ENCODE measurements around the gene ZNF154. TPM values are rescaled to one million over a fixed set of nuclear protein-coding genes. Genes with fewer than 3 reads are reported as not detected.
A peak's percentile ranks its signal among the peaks of the same experiment; 100 is the strongest.

Gene ZNF154
- total RNA-seq: 6.8 and 7.6 TPM in 2 replicates

- no peaks in the 10 kb centered on the region for H3K36me3 ChIP-seq (ENCODE audit: insufficient read depth, low read length)
- no peaks in the 10 kb centered on the region for H3K9me3 ChIP-seq (ENCODE audit: low read depth, low read length)
- no peak for TF ChIP-seq CTCF (IDR thresholded peaks at IDR 0.05; ENCODE audit: extremely low read depth, low read depth, low read length)
- DNase-seq (ENCODE audit: insufficient read length, low spot score, missing footprints): peak; percentile 89
- no peaks in the 10 kb centered on the region for H3K4me1 ChIP-seq (ENCODE audit: insufficient read depth, low read length)
- no peaks in the 10 kb centered on the region for H4K20me1 ChIP-seq (ENCODE audit: insufficient read depth, low read length)
- H2AFZ ChIP-seq (ENCODE audit: low read length): peak within 1 kb of the TSS; percentile 94
- no peaks in the 10 kb centered on the region for H3K27me3 ChIP-seq (ENCODE audit: insufficient read depth, low read length)
- H3K4me2 ChIP-seq (ENCODE audit: insufficient read depth, low read length): peak within 1 kb of the TSS; percentile 70
- H3K4me3 ChIP-seq (ENCODE audit: insufficient read depth, low read length): peak within 1 kb of the TSS; percentile 80
- peaks cover 30% of the 10 kb centered on the region for H3K79me2 ChIP-seq (ENCODE audit: insufficient read depth, low read length)
- no peak within 1 kb of the TSS for H3K27ac ChIP-seq (ENCODE audit: low read depth, low read length)
Measured at GRCh38 chr19:57708641-57709361, at the start of gene ZNF154. Gene ZNF154 (minus strand): TSS chr19:57709204. CDS start chr19:57708971, 233 bp downstream.

DNA sequence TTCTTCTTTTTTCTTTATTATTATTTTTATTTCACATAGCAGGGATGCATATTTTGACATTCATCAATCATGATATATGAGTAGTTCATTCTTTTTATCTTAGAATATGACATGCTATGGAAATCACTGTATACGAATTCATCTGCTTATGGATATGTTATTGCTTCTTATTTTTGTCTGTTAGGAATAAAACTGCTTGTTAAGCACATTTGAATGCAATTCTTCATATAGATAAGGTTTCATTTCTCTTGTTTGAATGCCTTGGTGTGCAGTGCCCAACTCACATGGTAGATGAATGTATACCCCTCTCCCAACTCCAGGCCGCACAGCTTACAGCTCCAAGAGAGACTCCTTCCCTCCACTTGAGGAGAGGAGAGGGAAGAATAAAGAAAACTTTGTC is 48.9 kb upstream of the ZNF154 start:
- no peak overlapping the region for H3K4me3 ChIP-seq (ENCODE audit: insufficient read depth, low read length)
- no peak for TF ChIP-seq CTCF (IDR thresholded peaks at IDR 0.05; ENCODE audit: extremely low read depth, low read depth, low read length)
- H3K27ac ChIP-seq (ENCODE audit: low read depth, low read length): no peak overlapping the region
- no peaks in the 10 kb centered on the region for H3K4me1 ChIP-seq (ENCODE audit: insufficient read depth, low read length)
- no peak overlapping the region for H2AFZ ChIP-seq (ENCODE audit: low read length)
- H3K4me2 ChIP-seq (ENCODE audit: insufficient read depth, low read length): no peak overlapping the region
- H3K27me3 ChIP-seq (ENCODE audit: insufficient read depth, low read length): no peaks in the 10 kb centered on the region
- peaks cover 2% of the 10 kb centered on the region for H3K79me2 ChIP-seq (ENCODE audit: insufficient read depth, low read length)
- peaks cover 65% of the 10 kb centered on the region for H3K36me3 ChIP-seq (ENCODE audit: insufficient read depth, low read length)
- H3K9me3 ChIP-seq (ENCODE audit: low read depth, low read length): peaks cover 25% of the 10 kb centered on the region
- no peak for DNase-seq (ENCODE audit: insufficient read length, low spot score, missing footprints)
- no peaks in the 10 kb centered on the region for H4K20me1 ChIP-seq (ENCODE audit: insufficient read depth, low read length)

- Histone ChIP-seq H3K9me3 (ENCODE audit: low read depth, low read length) (peaks cover 28% of the 10 kb centered on the region), H3K36me3 (ENCODE audit: insufficient read depth, low read length) (peaks cover 79% of the 10 kb centered on the region), H3K27ac (ENCODE audit: low read depth, low read length) (no peak overlapping the region), H3K27me3 (ENCODE audit: insufficient read depth, low read length) (no peaks in the 10 kb centered on the region), H4K20me1 (ENCODE audit: insufficient read depth, low read length) (peaks cover 1% of the 10 kb centered on the region), H3K4me3 (ENCODE audit: insufficient read depth, low read length) (no peak overlapping the region), H3K4me2 (ENCODE audit: insufficient read depth, low read length) (no peak overlapping the region), H3K4me1 (ENCODE audit: insufficient read depth, low read length) (no peaks in the 10 kb centered on the region), H3K79me2 (ENCODE audit: insufficient read depth, low read length) (peaks cover 15% of the 10 kb centered on the region), H2AFZ (ENCODE audit: low read length) (no peak overlapping the region)
- no peak for TF ChIP-seq CTCF (IDR thresholded peaks at IDR 0.05; ENCODE audit: extremely low read depth, low read depth, low read length)
- no peak for DNase-seq (ENCODE audit: insufficient read length, low spot score, missing footprints)
Measured at GRCh38 chr19:57755031-57755430, 46.0 kb upstream of the ZNF154 start.

DNA sequence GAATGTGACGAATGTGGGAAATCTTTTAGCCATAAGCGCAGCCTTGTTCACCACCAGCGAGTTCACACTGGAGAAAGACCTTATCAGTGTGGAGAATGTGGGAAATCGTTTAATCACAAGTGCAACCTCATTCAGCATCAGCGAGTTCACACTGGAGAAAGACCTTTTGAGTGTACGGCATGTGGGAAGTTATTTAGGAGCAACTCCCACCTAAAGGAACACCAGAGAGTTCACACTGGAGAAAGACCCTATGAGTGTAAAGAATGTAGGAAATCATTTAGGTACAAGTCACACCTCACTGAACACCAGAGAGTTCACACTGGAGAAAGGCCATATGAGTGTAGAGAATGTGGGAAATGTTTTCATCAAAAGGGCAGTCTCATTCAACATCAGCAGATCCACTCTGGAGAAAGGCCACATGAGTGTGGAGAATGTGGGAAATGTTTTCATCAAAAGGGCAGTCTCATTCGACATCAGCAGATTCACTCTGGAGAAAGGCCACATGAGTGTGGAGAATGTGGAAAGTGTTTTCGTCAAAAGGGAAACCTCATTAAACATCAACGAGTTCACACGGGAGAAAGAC is 45.2 kb upstream of the ZNF154 start:
- TF ChIP-seq CTCF (IDR thresholded peaks at IDR 0.05; ENCODE audit: extremely low read depth, low read depth, low read length): no peak
- Histone ChIP-seq H4K20me1 (ENCODE audit: insufficient read depth, low read length) (peaks cover 5% of the 10 kb centered on the region), H3K27me3 (ENCODE audit: insufficient read depth, low read length) (no peaks in the 10 kb centered on the region), H3K9me3 (ENCODE audit: low read depth, low read length) (peaks cover 28% of the 10 kb centered on the region), H3K4me3 (ENCODE audit: insufficient read depth, low read length) (peak overlapping the region; percentile 4), H3K4me1 (ENCODE audit: insufficient read depth, low read length) (no peaks in the 10 kb centered on the region), H3K36me3 (ENCODE audit: insufficient read depth, low read length) (peaks cover 81% of the 10 kb centered on the region), H3K79me2 (ENCODE audit: insufficient read depth, low read length) (peaks cover 23% of the 10 kb centered on the region), H3K4me2 (ENCODE audit: insufficient read depth, low read length) (no peak overlapping the region), H3K27ac (ENCODE audit: low read depth, low read length) (no peak overlapping the region), H2AFZ (ENCODE audit: low read length) (no peak overlapping the region)
- no peak for DNase-seq (ENCODE audit: insufficient read length, low spot score, missing footprints)

Data from osteoblast (primary cell).